Nephron progenitor cell (in vitro differentiated cells): ENCODE measurements around the gene SELENBP1.

Source experiments
- DNase-seq: peaks from one replicate; pipeline ENCODE4 v3.0.0; 2021
- H3K27ac Mint-ChIP-seq: 2 replicates; pipeline ENCODE4 v1.8.0; 2021; ENCODE audit warnings: mild to moderate bottlenecking, moderate library complexity, mixed read lengths
- H3K27me3 Mint-ChIP-seq: 2 replicates; pipeline ENCODE4 v1.8.0; 2021; ENCODE audit warnings: mild to moderate bottlenecking, low read depth, mixed read lengths; ENCODE audit not compliant: poor library complexity
- H3K36me3 Mint-ChIP-seq: 2 replicates; pipeline ENCODE4 v1.8.0; 2021; ENCODE audit warnings: low read depth, mixed read lengths
- H3K4me1 Mint-ChIP-seq: 2 replicates; pipeline ENCODE4 v1.8.0; 2021; ENCODE audit warnings: mixed read lengths
- H3K4me3 Mint-ChIP-seq: 2 replicates; pipeline ENCODE4 v1.8.0; 2021; ENCODE audit warnings: mild to moderate bottlenecking, moderate library complexity, mixed read lengths
- H3K9me3 Mint-ChIP-seq: 2 replicates; pipeline ENCODE4 v1.8.0; 2021; ENCODE audit warnings: mild to moderate bottlenecking, moderate library complexity, mixed read lengths
- TF ChIP-seq, protein P1 (sequence below): fragments of 200-600 bp; sonication (generic); IDR thresholded peaks from 2 replicates; pipeline ENCODE4 v1.5.0; 2021; ENCODE audit warnings: antibody characterized with exemption

Gene SELENBP1

DNA sequence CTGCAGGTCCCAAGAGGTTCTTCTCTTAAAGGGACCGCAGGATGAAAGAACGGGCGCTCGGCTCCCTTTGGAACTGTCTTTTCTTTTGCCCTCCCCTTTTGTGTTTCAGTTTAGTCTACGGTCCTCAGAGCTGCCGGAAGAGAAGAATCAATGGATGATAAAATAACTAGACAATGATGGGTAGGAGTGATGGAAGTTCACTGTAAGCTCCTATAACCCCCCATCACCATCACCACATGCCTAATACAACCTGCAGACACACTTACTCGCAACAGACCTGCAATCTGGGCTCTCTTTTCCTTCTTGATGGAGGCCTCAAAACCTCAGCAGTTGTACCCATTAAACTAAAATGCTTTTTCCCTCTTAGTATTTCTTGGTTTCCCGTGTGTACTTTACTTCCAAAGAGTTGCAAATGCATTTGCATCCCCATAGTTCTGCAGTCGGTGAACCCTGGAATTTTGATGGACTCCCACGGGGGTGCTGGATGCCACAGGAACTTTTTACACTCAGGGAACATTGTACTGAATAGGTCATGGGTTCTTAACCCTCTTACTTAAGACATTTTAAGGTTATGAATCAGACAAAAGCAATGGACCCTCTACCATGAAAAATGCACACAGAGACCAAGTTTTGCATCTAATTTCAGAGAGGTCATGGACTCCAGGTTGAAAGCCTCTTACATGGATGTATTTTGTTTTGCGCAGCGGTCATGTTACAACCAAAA, 24.8 kb downstream of the SELENBP1 start:
- H3K27me3 Mint-ChIP-seq = peaks cover 5% of the 10 kb centered on the region
- H3K27ac Mint-ChIP-seq = peak overlapping the region; percentile 100
- DNase-seq = no peak
- H3K36me3 Mint-ChIP-seq = peaks cover 49% of the 10 kb centered on the region
- H3K4me1 Mint-ChIP-seq = peaks cover 54% of the 10 kb centered on the region
- H3K9me3 Mint-ChIP-seq = peaks cover 24% of the 10 kb centered on the region
- TF ChIP-seq, protein P1, sequence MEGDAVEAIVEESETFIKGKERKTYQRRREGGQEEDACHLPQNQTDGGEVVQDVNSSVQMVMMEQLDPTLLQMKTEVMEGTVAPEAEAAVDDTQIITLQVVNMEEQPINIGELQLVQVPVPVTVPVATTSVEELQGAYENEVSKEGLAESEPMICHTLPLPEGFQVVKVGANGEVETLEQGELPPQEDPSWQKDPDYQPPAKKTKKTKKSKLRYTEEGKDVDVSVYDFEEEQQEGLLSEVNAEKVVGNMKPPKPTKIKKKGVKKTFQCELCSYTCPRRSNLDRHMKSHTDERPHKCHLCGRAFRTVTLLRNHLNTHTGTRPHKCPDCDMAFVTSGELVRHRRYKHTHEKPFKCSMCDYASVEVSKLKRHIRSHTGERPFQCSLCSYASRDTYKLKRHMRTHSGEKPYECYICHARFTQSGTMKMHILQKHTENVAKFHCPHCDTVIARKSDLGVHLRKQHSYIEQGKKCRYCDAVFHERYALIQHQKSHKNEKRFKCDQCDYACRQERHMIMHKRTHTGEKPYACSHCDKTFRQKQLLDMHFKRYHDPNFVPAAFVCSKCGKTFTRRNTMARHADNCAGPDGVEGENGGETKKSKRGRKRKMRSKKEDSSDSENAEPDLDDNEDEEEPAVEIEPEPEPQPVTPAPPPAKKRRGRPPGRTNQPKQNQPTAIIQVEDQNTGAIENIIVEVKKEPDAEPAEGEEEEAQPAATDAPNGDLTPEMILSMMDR = no peak
- peak overlapping the region; percentile 93 for H3K4me3 Mint-ChIP-seq

DNA sequence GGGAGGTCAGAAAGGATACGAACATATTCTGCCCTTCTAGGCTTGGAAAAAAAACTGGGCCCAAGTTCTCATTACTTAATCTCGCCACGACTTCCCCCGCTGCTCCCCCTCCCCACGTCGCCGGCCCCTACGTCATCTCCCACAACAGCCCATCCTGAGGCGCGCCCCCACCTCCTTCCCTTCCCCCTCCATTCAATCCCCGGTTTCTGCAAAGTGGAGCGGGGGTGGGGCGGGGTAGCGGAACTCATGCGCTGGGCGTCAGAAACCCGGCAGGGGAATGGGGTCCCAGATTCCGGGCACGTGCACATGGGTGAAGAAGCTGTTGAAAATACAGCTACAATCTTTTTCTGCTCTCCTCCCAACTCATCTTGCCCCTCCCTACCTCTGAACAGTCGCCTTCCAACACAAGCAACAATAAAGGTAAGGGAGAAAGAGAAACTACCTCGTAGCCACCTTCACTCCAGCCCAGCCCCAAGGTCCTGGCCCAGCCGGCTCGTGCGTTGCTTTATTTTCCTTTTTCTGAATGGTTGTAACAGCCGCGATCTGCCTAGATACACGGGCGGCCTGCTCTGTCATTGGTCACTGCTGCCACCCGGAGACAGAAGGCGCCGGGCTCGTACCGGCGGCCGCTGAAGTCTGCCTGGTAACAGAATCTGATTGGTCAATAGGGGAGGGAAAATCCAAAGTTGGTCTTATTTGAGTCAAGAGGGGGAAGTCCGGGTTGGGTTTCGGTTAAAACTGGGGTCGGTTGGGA, 25.6 kb downstream of the SELENBP1 start, which contains the start of gene RFX5:
RFX5 (minus strand) TSS at position 484 of the 754 bp plus-strand sequence. CDS start 932 bp downstream, outside the sequence.
- Mint-ChIP-seq H3K36me3 (peaks cover 45% of the 10 kb centered on the region), H3K27me3 (peaks cover 5% of the 10 kb centered on the region), H3K9me3 (peaks cover 17% of the 10 kb centered on the region), H3K4me1 (peaks cover 59% of the 10 kb centered on the region), H3K27ac (peak within 1 kb of the TSS; percentile 100), H3K4me3 (peak within 1 kb of the TSS; percentile 93)
- peak; percentile 87 for DNase-seq
- TF ChIP-seq, protein P1 = no peak

DNA sequence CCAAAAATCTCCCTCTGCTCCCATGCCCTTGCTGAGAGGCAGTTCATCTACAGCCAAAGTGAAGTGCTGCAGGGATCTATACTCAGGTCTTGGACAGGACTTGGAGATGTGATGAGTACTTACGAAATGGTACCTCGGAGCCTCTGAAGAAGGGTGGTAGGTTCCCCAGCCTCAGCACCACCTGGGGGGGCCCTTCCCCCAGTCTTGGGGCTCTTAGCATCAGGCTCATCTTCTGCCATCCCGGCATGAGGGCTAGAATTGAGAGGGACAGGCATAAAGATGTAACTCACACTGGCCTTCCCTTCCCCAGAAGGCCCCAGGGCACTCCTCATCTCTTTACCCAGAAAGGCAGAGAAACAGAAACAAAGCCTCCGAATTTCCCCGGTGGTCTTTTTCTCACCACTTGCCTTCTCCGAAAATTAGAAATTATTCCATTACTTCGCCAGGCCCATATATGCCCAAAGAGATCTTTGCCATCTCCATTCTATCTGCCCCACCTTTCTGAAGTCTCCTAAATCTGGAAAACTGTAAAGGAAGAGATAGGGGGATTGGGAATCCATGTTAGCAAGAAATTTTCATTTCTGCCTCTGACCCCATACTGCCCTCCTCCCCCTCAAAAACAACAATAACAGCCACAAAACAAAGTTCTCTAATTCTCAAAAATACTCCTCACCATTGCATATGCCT, 26.3 kb downstream of the SELENBP1 start:
- H3K4me1 Mint-ChIP-seq = peaks cover 59% of the 10 kb centered on the region

GRCh38 chr1:151344291-151344690, 28.2 kb downstream of the SELENBP1 start:
- peaks cover 69% of the 10 kb centered on the region for H3K4me1 Mint-ChIP-seq
- TF ChIP-seq, protein P1 = no peak
- H3K4me3 Mint-ChIP-seq = no peak overlapping the region
- DNase-seq = no peak
- H3K27me3 Mint-ChIP-seq = no peaks in the 10 kb centered on the region
- H3K36me3 Mint-ChIP-seq = peaks cover 39% of the 10 kb centered on the region
- no peak overlapping the region for H3K27ac Mint-ChIP-seq
- no peaks in the 10 kb centered on the region for H3K9me3 Mint-ChIP-seq

More for the DNA sequence above, 26.3 kb downstream of the SELENBP1 start:
- Mint-ChIP-seq H3K36me3 (peaks cover 40% of the 10 kb centered on the region), H3K4me3 (peak overlapping the region; percentile 93), H3K27ac (peak overlapping the region; percentile 100), H3K9me3 (peaks cover 10% of the 10 kb centered on the region), H3K27me3 (peaks cover 5% of the 10 kb centered on the region)
- DNase-seq = no peak
- TF ChIP-seq, protein P1 = no peak

DNA sequence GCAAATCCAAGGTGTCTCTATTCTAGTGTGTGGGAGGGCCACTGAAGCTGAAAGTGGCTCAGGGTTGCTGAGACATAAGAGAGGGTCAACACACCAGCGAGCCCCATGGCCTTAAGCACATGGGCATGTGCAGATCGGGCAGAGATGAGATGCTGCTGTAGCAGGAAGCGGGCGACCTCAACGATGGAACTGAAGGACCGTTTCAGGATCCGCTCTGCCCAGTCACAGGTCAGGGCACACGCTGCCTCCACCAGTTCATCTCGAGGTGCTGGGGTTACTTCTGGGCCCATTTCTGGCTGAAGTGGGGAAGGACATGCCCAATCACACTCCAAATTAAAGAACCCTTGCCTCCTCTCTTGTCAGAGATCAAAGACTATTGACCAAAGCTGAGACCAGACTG, 28.9 kb downstream of the SELENBP1 start:
- Mint-ChIP-seq H3K9me3 (no peaks in the 10 kb centered on the region), H3K4me1 (peaks cover 69% of the 10 kb centered on the region), H3K27me3 (no peaks in the 10 kb centered on the region), H3K27ac (peak overlapping the region; percentile 94), H3K36me3 (peaks cover 39% of the 10 kb centered on the region), H3K4me3 (no peak overlapping the region)
- DNase-seq = no peak
- TF ChIP-seq, protein P1 = no peak
